Activated CD4-positive, CD25-positive, alpha-beta regulatory T cell treated with anti-CD3 and anti-CD28 coated beads, Interleukin-2, amount 50 U/mL, for 24 hours (primary cell): ENCODE measurements around the gene PRKCA.
"Not testable (repeated sequence)": the region's sequence is repeated elsewhere in the genome, so short reads cannot be mapped to it uniquely, and the experiment has no call there.

Experiments
- ATAC-seq, 2 donors: fragments of 150-1000 bp; cut with Tn5 transposase; one replicate each; pipeline ENCODE4 v1.10.0; 2021; ENCODE audit warnings: mild to moderate bottlenecking in 1 of 2, moderate library complexity in 1 of 2

The PRKCA gene

GRCh38 chr17:66444031-66444430 is 141.6 kb downstream of the PRKCA start:
- ATAC-seq = no peak

- no peak for ATAC-seq
These were observed 142.8 kb downstream of the PRKCA start for GRCh38 chr17:66445229-66445628.

- no peak for ATAC-seq
These were observed 144.0 kb downstream of the PRKCA start for GRCh38 chr17:66446419-66446818.

GRCh38 chr17:66447159-66447558 is 144.7 kb downstream of the PRKCA start:
- no peak for ATAC-seq

- no peak for ATAC-seq
These were observed 145.7 kb downstream of the PRKCA start for GRCh38 chr17:66448026-66448639.

- ATAC-seq = no peak
These were observed 147.1 kb downstream of the PRKCA start for GRCh38 chr17:66449418-66449977.

GRCh38 chr17:66450008-66450851 is 147.8 kb downstream of the PRKCA start:
- peak in 1 of 2 donors; percentile 45 for ATAC-seq

GRCh38 chr17:66450852-66451158 is 148.4 kb downstream of the PRKCA start:
- no peak for ATAC-seq

GRCh38 chr17:66451188-66452149 is 149.1 kb downstream of the PRKCA start:
- no peak for ATAC-seq

- ATAC-seq = no peak
These were observed 152.6 kb downstream of the PRKCA start for GRCh38 chr17:66455060-66455459.

GRCh38 chr17:66457499-66457898 is 155.1 kb downstream of the PRKCA start:
- ATAC-seq = not testable (repeated sequence)

- no peak for ATAC-seq
These were observed 156.4 kb downstream of the PRKCA start for GRCh38 chr17:66458782-66459181.

GRCh38 chr17:66459811-66460270 is 157.4 kb downstream of the PRKCA start:
- ATAC-seq = no peak

GRCh38 chr17:66460558-66460957 is 158.1 kb downstream of the PRKCA start:
- no peak for ATAC-seq

- no peak for ATAC-seq
These were observed 159.1 kb downstream of the PRKCA start for GRCh38 chr17:66461343-66461995.

GRCh38 chr17:66462010-66462409 is 159.6 kb downstream of the PRKCA start:
- ATAC-seq = no peak

GRCh38 chr17:66464921-66465320 is 162.5 kb downstream of the PRKCA start:
- no peak for ATAC-seq

GRCh38 chr17:66465701-66466100 is 163.3 kb downstream of the PRKCA start:
- ATAC-seq = no peak

- no peak for ATAC-seq
These were observed 163.8 kb downstream of the PRKCA start for GRCh38 chr17:66466106-66466820.

GRCh38 chr17:66466840-66467367 is 164.5 kb downstream of the PRKCA start:
- ATAC-seq = peak; percentile 93 to 96

GRCh38 chr17:66467766-66468165 is 165.4 kb downstream of the PRKCA start:
- ATAC-seq = no peak
